ENCODE data around the gene DLX3. TPM values are rescaled to one million over a fixed set of nuclear protein-coding genes. Genes with fewer than 3 reads are reported as not detected.

DLX3 gene
- total and polyA plus RNA-seq, 2 of the 8 experiments (the other 6 are each of a cell fraction or from before 2014, with no cell fraction given): 0.15 to 0.20 TPM

- TF ChIP-seq SP2 (IDR thresholded peaks at IDR 0.05; ENCODE audit: low read length): no peak
- no peak for TF ChIP-seq ZNF274 (IDR thresholded peaks at IDR 0.05; ENCODE audit: borderline replicate concordance, extremely low read depth, low read length)
- TF ChIP-seq POU5F1 (IDR thresholded peaks at IDR 0.05; ENCODE audit: low read depth, low read length): no peak
- TF ChIP-seq EGR1 (IDR thresholded peaks at IDR 0.05; ENCODE audit: borderline replicate concordance, low read depth, low read length): no peak
- TF ChIP-seq BACH1 (IDR thresholded peaks at IDR 0.05; ENCODE audit: low read length): no peak; the same call in 1 of the 2 replicates
- 0 out of 2 replicates have a peak, but pooled peaks have one; percentile 72 for TF ChIP-seq SP1 (IDR thresholded peaks at IDR 0.05; ENCODE audit: low read depth, low read length)
- TF ChIP-seq MAFK (IDR thresholded peaks at IDR 0.05; ENCODE audit: low read depth, low read length): no peak
- no peak for TF ChIP-seq CTCF (IDR thresholded peaks at IDR 0.05; ENCODE audit: control extremely low read depth in 1 of 3, insufficient read depth in 1 of 3, low read depth in 1 of 3, low read length in 3 of 3)
- no peak for TF ChIP-seq JUN (IDR thresholded peaks at IDR 0.05; ENCODE audit: low read depth, low read length)
- TF ChIP-seq CBX8 (IDR thresholded peaks at IDR 0.05; ENCODE audit: borderline replicate concordance, low read depth, low read length): no peak
- TF ChIP-seq RNF2 (IDR thresholded peaks at IDR 0.05; ENCODE audit: borderline replicate concordance, low read depth, low read length, missing control alignments, poor library complexity, severe bottlenecking): no peak
- peak; percentile 28; the same call in 1 of the 2 replicates for TF ChIP-seq CREB1 (IDR thresholded peaks at IDR 0.05)
- TF ChIP-seq GTF2F1 (IDR thresholded peaks at IDR 0.05; ENCODE audit: borderline replicate concordance, low read depth, low read length): no peak
- TF ChIP-seq TAF7 (optimal IDR thresholded peaks at IDR 0.05; ENCODE audit: borderline replicate concordance, low read depth, low read length): no peak
- no peak for TF ChIP-seq BCL11A (IDR thresholded peaks at IDR 0.05; ENCODE audit: low read depth in 2 of 2, low read length in 2 of 2)
- no peak for TF ChIP-seq CHD1 (IDR thresholded peaks at IDR 0.05; ENCODE audit: low read depth, low read length)
- no peak for TF ChIP-seq KDM1A (IDR thresholded peaks at IDR 0.05; ENCODE audit: borderline replicate concordance, low read length)
Observed at GRCh38 chr17:50027881-50028735, 33.1 kb upstream of the DLX3 start (continued).
